ENCODE measurements around the gene PPM1B. TPM values are rescaled to one million over a fixed set of nuclear protein-coding genes. Genes with fewer than 3 reads are reported as not detected.

PPM1B gene
- total and polyA plus RNA-seq, 2 of the 13 experiments (the other 11 are each of a cell fraction or from before 2014, with no cell fraction given) = 24.4 to 25.0 TPM

- TF ChIP-seq ZNF329 (CRISPR knock-in tag; IDR thresholded peaks at IDR 0.05; ENCODE audit: low read depth) = no peak
- TF ChIP-seq ERF (CRISPR knock-in tag; IDR thresholded peaks at IDR 0.05) = no peak
- TF ChIP-seq, protein P1, sequence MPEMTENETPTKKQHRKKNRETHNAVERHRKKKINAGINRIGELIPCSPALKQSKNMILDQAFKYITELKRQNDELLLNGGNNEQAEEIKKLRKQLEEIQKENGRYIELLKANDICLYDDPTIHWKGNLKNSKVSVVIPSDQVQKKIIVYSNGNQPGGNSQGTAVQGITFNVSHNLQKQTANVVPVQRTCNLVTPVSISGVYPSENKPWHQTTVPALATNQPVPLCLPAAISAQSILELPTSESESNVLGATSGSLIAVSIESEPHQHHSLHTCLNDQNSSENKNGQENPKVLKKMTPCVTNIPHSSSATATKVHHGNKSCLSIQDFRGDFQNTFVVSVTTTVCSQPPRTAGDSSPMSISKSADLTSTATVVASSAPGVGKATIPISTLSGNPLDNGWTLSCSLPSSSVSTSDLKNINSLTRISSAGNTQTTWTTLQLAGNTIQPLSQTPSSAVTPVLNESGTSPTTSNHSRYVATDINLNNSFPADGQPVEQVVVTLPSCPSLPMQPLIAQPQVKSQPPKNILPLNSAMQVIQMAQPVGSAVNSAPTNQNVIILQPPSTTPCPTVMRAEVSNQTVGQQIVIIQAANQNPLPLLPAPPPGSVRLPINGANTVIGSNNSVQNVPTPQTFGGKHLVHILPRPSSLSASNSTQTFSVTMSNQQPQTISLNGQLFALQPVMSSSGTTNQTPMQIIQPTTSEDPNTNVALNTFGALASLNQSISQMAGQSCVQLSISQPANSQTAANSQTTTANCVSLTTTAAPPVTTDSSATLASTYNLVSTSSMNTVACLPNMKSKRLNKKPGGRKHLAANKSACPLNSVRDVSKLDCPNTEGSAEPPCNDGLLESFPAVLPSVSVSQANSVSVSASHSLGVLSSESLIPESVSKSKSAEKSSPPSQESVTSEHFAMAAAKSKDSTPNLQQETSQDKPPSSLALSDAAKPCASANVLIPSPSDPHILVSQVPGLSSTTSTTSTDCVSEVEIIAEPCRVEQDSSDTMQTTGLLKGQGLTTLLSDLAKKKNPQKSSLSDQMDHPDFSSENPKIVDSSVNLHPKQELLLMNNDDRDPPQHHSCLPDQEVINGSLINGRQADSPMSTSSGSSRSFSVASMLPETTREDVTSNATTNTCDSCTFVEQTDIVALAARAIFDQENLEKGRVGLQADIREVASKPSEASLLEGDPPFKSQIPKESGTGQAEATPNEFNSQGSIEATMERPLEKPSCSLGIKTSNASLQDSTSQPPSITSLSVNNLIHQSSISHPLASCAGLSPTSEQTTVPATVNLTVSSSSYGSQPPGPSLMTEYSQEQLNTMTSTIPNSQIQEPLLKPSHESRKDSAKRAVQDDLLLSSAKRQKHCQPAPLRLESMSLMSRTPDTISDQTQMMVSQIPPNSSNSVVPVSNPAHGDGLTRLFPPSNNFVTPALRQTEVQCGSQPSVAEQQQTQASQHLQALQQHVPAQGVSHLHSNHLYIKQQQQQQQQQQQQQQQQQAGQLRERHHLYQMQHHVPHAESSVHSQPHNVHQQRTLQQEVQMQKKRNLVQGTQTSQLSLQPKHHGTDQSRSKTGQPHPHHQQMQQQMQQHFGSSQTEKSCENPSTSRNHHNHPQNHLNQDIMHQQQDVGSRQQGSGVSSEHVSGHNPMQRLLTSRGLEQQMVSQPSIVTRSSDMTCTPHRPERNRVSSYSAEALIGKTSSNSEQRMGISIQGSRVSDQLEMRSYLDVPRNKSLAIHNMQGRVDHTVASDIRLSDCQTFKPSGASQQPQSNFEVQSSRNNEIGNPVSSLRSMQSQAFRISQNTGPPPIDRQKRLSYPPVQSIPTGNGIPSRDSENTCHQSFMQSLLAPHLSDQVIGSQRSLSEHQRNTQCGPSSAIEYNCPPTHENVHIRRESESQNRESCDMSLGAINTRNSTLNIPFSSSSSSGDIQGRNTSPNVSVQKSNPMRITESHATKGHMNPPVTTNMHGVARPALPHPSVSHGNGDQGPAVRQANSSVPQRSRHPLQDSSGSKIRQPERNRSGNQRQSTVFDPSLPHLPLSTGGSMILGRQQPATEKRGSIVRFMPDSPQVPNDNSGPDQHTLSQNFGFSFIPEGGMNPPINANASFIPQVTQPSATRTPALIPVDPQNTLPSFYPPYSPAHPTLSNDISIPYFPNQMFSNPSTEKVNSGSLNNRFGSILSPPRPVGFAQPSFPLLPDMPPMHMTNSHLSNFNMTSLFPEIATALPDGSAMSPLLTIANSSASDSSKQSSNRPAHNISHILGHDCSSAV (CRISPR knock-in tag; IDR thresholded peaks at IDR 0.05; ENCODE audit: borderline replicate concordance) = no peak
- TF ChIP-seq ZNF10 (CRISPR knock-in tag; IDR thresholded peaks at IDR 0.05; ENCODE audit: borderline replicate concordance, low read depth) = no peak
- no peak for TF ChIP-seq ZNF557 (CRISPR knock-in tag; IDR thresholded peaks at IDR 0.05)
Observed at GRCh38 chr2:44211183-44211582, 42.5 kb downstream of the PPM1B start (continued).

- intact Hi-C loops (cut with micrococcal nuclease; ENCODE audit: unreplicated experiment) (loop anchor here (5.0 kb wide), 1 partner anchor 40 kb away; no protein-coding TSS in a partner anchor), in situ Hi-C loops (cut with HindIII; ENCODE audit: extremely low pct_ligation_motif_present, low pct_unique_long_range_greater_than_20kb) (no loop called here)
- WGBS (ENCODE audit: low lambda C conversion rate) = 95% methylated on average over 4 of the region's 4 CpGs
- Histone ChIP-seq H3K4me2 (ENCODE audit: low read depth, low read length) (no peak overlapping the region), H3K4me3 (replicated peaks in 1 of 3; ENCODE audit: insufficient read depth in 1 of 3, low read depth in 2 of 3, low read length in 3 of 3) (no peak overlapping the region), H4K20me1 (ENCODE audit: insufficient read depth, low read length) (no peaks in the 10 kb centered on the region), H3K79me2 (ENCODE audit: insufficient read depth, low read length) (peaks cover 3% of the 10 kb centered on the region), H3K27me3 (ENCODE audit: control insufficient read depth in 1 of 2, insufficient read depth in 2 of 2, low read length in 2 of 2) (no peaks in the 10 kb centered on the region), H3K4me1 (ENCODE audit: insufficient read depth, low read length) (peaks cover 23% of the 10 kb centered on the region), H3K36me3 (replicated peaks in 1 of 2; ENCODE audit: control insufficient read depth in 1 of 2, insufficient read depth in 2 of 2, low read length in 2 of 2) (peaks cover 3 to 14% of the 10 kb centered on the region in 2 experiments; a peak in 4 of 5 replicates), H2AFZ (ENCODE audit: low read length) (no peak overlapping the region), H3K9ac (ENCODE audit: insufficient read depth, low read depth, low read length) (no peak overlapping the region), H3K9me3 (ENCODE audit: low read length) (no peaks in the 10 kb centered on the region), H3K27ac (ENCODE audit: extremely low read length, insufficient read depth, low read length) (no peak overlapping the region)
- FAIRE-seq (no peak), ATAC-seq (no peak), DNase-seq (ENCODE audit: low spot score) (no peak)
- BruUV-seq (replicated peaks) = no TSS peak
- ChIA-PET POLR2A (no interaction called here), CTCF (ENCODE audit: low intra/inter-chr PET ratio, low total read pairs) (no interaction called here)
- no peak for TF ChIP-seq CBX2 (IDR thresholded peaks at IDR 0.05; ENCODE audit: low read depth, low read length)
- TF ChIP-seq CBX2 (CRISPR knock-in tag; IDR thresholded peaks at IDR 0.05; ENCODE audit: low read depth) = no peak
- peak; percentile 95 for TF ChIP-seq MAFF (IDR thresholded peaks at IDR 0.05; ENCODE audit: low read depth, low read length)
- TF ChIP-seq SYNCRIP (IDR thresholded peaks at IDR 0.05; ENCODE audit: insufficient read depth, low read depth, low read length) = no peak
- peak; percentile 95 to 98 for TF ChIP-seq MAFK (conservative IDR thresholded peaks at IDR 0.05 in 1 of 2, IDR thresholded peaks at IDR 0.05 in 1 of 2; ENCODE audit: low read length in 2 of 2)
- no peak for TF ChIP-seq GTF2F1 (IDR thresholded peaks at IDR 0.05; ENCODE audit: low read length)
Observed at GRCh38 chr2:44212302-44212701, 43.6 kb downstream of the PPM1B start.
